BJ (cell line): Measurements from ENCODE around the gene RNU6-1. TPM values are rescaled to one million over a fixed set of nuclear protein-coding genes. Genes with fewer than 3 reads are reported as not detected.

Experiments used
- CTCF ChIA-PET: fragments of 350-600 bp; formaldehyde crosslinking; extraction: SDS; loops from one replicate; lab custom pipeline; 2021; ENCODE audit warnings: antibody characterized with exemption, inconsistent platforms; lab: Yijun Ruan, JAX
- POLR2A ChIA-PET: fragments of 300-600 bp; sonication (Branson Sonifier 250); formaldehyde crosslinking; extraction: SDS; loops from one replicate; lab custom pipeline; 2021; ENCODE audit warnings: antibody characterized with exemption; lab: Charles Lee
- DNase-seq: peaks from one replicate; pipeline ENCODE4 v3.0.0-alpha.2; 2011; ENCODE audit warnings: low read depth
- H3K27me3 ChIP-seq: 2 replicates; pipeline ENCODE4 v1.6.0; 2011; ENCODE audit warnings: low read length; ENCODE audit not compliant: control insufficient read depth, insufficient read depth
- H3K36me3 ChIP-seq: 2 replicates; pipeline ENCODE4 v1.5.1; 2011; ENCODE audit warnings: low read length; ENCODE audit not compliant: control insufficient read depth, insufficient read depth
- H3K4me3 ChIP-seq: 2 replicates; pipeline ENCODE4 v1.5.1; 2011; ENCODE audit warnings: low read depth, mild to moderate bottlenecking, control low read depth, low read length
- CTCF ChIP-seq: IDR thresholded peaks from 2 replicates; pipeline ENCODE4 v1.5.1; 2011; ENCODE audit warnings: low read depth, mild to moderate bottlenecking, control low read depth, inconsistent platforms, low read length, moderate library complexity; ENCODE audit not compliant: insufficient read depth
- polyA plus RNA-seq: library from polyadenylated mRNA; depleted of rRNA; stranded (reverse); fragments of >200 nt; gene quantifications from 2 replicates; pipeline ENCODE4 v1.2.3, GENCODE V29; 2011

RNU6-1 gene
- polyA plus RNA-seq, 1 experiment = not detected

- no peaks in the 10 kb centered on the region for H3K27me3 ChIP-seq
- CTCF ChIA-PET = no interaction called here
Observed at GRCh38 chr15:67879440-67880129, 39.7 kb upstream of the RNU6-1 start.

GRCh38 chr15:67878712-67879206 is 38.9 kb upstream of the RNU6-1 start:
- CTCF ChIA-PET = no interaction called here
- Histone ChIP-seq H3K36me3 (no peaks in the 10 kb centered on the region), H3K4me3 (no peak overlapping the region), H3K27me3 (no peaks in the 10 kb centered on the region)
- no peak for TF ChIP-seq CTCF
- no peak for DNase-seq
- POLR2A ChIA-PET = no interaction called here

More at GRCh38 chr15:67879440-67880129, 39.7 kb upstream of the RNU6-1 start:
- no peak for DNase-seq
- no peak for TF ChIP-seq CTCF
- Histone ChIP-seq H3K36me3 (no peaks in the 10 kb centered on the region), H3K4me3 (no peak overlapping the region)
- POLR2A ChIA-PET = no interaction called here

GRCh38 chr15:67873777-67874176 is 33.9 kb upstream of the RNU6-1 start:
- ChIA-PET POLR2A (no interaction called here), CTCF (interaction anchor here (1.3 to 2.0 kb wide), 2 partner anchors 10 to 11 kb away, joined by 5 to 16 read pairs; no protein-coding TSS in a partner anchor)
- no peaks in the 10 kb centered on the region for H3K36me3 ChIP-seq
- H3K27me3 ChIP-seq = no peaks in the 10 kb centered on the region
- no peak for TF ChIP-seq CTCF
- no peak for DNase-seq
- H3K4me3 ChIP-seq = no peak overlapping the region

- H3K36me3 ChIP-seq = no peaks in the 10 kb centered on the region
- H3K4me3 ChIP-seq = no peak overlapping the region
- DNase-seq = no peak
- ChIA-PET CTCF (no interaction called here), POLR2A (no interaction called here)
- no peak for TF ChIP-seq CTCF
- no peaks in the 10 kb centered on the region for H3K27me3 ChIP-seq
Observed at GRCh38 chr15:67870868-67871408, 31.1 kb upstream of the RNU6-1 start.

- CTCF ChIA-PET = no interaction called here
- no peak for TF ChIP-seq CTCF
- POLR2A ChIA-PET = no interaction called here
- Histone ChIP-seq H3K27me3 (no peaks in the 10 kb centered on the region), H3K36me3 (no peaks in the 10 kb centered on the region), H3K4me3 (no peak overlapping the region)
- no peak for DNase-seq
Observed at GRCh38 chr15:67869701-67870100, 29.9 kb upstream of the RNU6-1 start.
